ENCODE measurements around the gene ZAR1L.

DNA sequence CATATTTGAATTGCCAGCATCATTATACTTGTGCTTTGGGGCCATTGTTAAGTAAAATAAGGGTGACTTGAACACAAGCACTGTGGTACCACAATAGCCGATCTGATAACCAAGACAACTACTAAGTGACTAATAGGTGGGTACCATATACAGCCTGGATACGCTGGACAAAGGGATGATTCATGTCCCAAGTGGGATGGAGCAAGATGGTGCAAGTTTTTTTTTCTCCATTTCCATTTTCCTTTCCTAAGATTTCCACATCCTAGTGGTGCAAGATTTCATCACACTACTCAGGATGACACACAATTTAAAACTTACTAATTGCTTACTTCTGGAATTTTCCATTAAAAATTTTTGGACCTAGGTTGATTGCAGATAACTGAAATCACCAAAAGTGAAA, 15.3 kb upstream of the ZAR1L start:
- TF ChIP-seq NR3C1 (IDR thresholded peaks at IDR 0.05) (no peak), FOSL2 (IDR thresholded peaks at IDR 0.05) (no peak), FOSL2 (CRISPR knock-in tag; IDR thresholded peaks at IDR 0.05) (no peak), REST (IDR thresholded peaks at IDR 0.05) (no peak), CBX8 (IDR thresholded peaks at IDR 0.05) (no peak), RAD21 (conservative IDR thresholded peaks at IDR 0.05 in 1 of 2, IDR thresholded peaks at IDR 0.05 in 1 of 2) (no peak), HMGXB4 (CRISPR knock-in tag; IDR thresholded peaks at IDR 0.05; ENCODE audit: borderline replicate concordance) (no peak), RCOR1 (IDR thresholded peaks at IDR 0.05; ENCODE audit: low read depth, low read length) (no peak), PHF8 (IDR thresholded peaks at IDR 0.05; ENCODE audit: borderline replicate concordance, low read depth) (no peak)
- TF ChIP-seq, protein P1, sequence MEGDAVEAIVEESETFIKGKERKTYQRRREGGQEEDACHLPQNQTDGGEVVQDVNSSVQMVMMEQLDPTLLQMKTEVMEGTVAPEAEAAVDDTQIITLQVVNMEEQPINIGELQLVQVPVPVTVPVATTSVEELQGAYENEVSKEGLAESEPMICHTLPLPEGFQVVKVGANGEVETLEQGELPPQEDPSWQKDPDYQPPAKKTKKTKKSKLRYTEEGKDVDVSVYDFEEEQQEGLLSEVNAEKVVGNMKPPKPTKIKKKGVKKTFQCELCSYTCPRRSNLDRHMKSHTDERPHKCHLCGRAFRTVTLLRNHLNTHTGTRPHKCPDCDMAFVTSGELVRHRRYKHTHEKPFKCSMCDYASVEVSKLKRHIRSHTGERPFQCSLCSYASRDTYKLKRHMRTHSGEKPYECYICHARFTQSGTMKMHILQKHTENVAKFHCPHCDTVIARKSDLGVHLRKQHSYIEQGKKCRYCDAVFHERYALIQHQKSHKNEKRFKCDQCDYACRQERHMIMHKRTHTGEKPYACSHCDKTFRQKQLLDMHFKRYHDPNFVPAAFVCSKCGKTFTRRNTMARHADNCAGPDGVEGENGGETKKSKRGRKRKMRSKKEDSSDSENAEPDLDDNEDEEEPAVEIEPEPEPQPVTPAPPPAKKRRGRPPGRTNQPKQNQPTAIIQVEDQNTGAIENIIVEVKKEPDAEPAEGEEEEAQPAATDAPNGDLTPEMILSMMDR (IDR thresholded peaks at IDR 0.05) = no peak
- TF ChIP-seq, protein P2, sequence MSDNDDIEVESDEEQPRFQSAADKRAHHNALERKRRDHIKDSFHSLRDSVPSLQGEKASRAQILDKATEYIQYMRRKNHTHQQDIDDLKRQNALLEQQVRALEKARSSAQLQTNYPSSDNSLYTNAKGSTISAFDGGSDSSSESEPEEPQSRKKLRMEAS (IDR thresholded peaks at IDR 0.05) = no peak

Data from A549 (cell line).